ENCODE data around the gene PTPN20.

DNA sequence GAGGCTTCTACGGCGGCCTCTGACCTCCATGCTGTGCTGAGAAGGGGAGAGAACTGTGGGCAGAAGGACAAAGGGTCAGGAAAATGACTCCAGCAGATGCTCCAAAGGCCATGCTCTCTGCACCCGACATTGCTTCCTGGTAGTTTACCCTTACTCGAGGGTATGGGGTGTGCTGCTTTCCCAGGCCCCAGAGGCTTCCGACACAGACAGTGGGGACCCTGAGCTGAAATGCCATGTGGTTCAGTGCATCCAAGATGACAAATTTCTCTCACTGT, 130.9 kb downstream of the PTPN20 start:
- TF ChIP-seq POLR2A (IDR thresholded peaks at IDR 0.05; ENCODE audit: low read length) (no peak), GATA1 (IDR thresholded peaks at IDR 0.05; ENCODE audit: low read depth, low read length) (no peak)

Measured in erythroblast (primary cell).